SU-DHL-6 (cell line): Measurements from ENCODE around the gene NRP1.
"Not testable (repeated sequence)": the region's sequence is repeated elsewhere in the genome, so short reads cannot be mapped to it uniquely, and the experiment has no call there.

Source experiments
- H2AFZ ChIP-seq: fragments of 200-600 bp; sonication (generic); 2 replicates; pipeline ENCODE4 v1.6.1; 2014; ENCODE audit warnings: low read depth, mild to moderate bottlenecking, moderate library complexity, mixed read lengths, antibody characterized with exemption, low read length; ENCODE audit not compliant: severe bottlenecking
- H3F3A ChIP-seq: fragments of 200-600 bp; shearing (Covaris generic); 2 replicates; pipeline ENCODE4 v1.6.0; 2016; ENCODE audit warnings: antibody characterized with exemption, mild to moderate bottlenecking; ENCODE audit not compliant: insufficient read depth
- H3K27ac ChIP-seq: fragments of 200-600 bp; sonication (generic); 2 replicates; pipeline ENCODE4 v1.5.1; 2016; ENCODE audit warnings: low read depth, mild to moderate bottlenecking, low read length, moderate library complexity, mixed read lengths
- H3K27me3 ChIP-seq: fragments of 200-600 bp; sonication (generic), shearing (Covaris generic); 2 replicates; pipeline ENCODE4 v1.6.0; 2014; ENCODE audit warnings: mild to moderate bottlenecking, low read length
- H3K36me3 ChIP-seq: fragments of 200-600 bp; sonication (generic); 2 replicates; pipeline ENCODE4 v1.6.1; 2014; ENCODE audit warnings: mild to moderate bottlenecking, low read length, mixed read lengths
- H3K4me2 ChIP-seq: fragments of 300-600, 200-600 bp; shearing (Covaris generic), sonication (generic); 2 replicates; pipeline ENCODE4 v1.6.0; 2014; ENCODE audit warnings: low read length, low read depth, mild to moderate bottlenecking; ENCODE audit not compliant: poor library complexity, severe bottlenecking
- H3K4me3 ChIP-seq: fragments of 200-600 bp; sonication (generic); 2 replicates; pipeline ENCODE4 v1.5.1; 2014; ENCODE audit warnings: antibody characterized with exemption, low read length, mild to moderate bottlenecking, mixed read lengths; ENCODE audit not compliant: insufficient read depth, poor library complexity, severe bottlenecking
- H3K79me2 ChIP-seq: fragments of 200-600 bp; sonication (generic); 2 replicates; pipeline ENCODE4 v1.6.1; 2014; ENCODE audit warnings: mild to moderate bottlenecking, low read length, moderate library complexity; ENCODE audit not compliant: insufficient read depth
- H3K9ac ChIP-seq: fragments of 200-600 bp; sonication (generic); 2 replicates; pipeline ENCODE4 v1.7.0; 2014; ENCODE audit warnings: mild to moderate bottlenecking, low read length
- H3K9me2 ChIP-seq: fragments of 200-600 bp; sonication (generic); replicated peaks from 2 replicates; pipeline ENCODE4 v1.6.1; 2014; ENCODE audit warnings: low read length; ENCODE audit not compliant: insufficient read depth
- H3K9me3 ChIP-seq: fragments of 200-600 bp; sonication (generic); 2 replicates; pipeline ENCODE4 v1.6.1; 2014; ENCODE audit warnings: low read length, mixed read lengths; ENCODE audit not compliant: insufficient read depth
- H4K20me1 ChIP-seq: fragments of 200-600 bp; sonication (generic); 2 replicates; pipeline ENCODE4 v1.6.1; 2014; ENCODE audit warnings: low read depth, mild to moderate bottlenecking, antibody characterized with exemption, low read length, moderate library complexity, mixed read lengths
- CTCF ChIP-seq: fragments of 200-600 bp; sonication (generic); IDR thresholded peaks from one replicate; pipeline ENCODE4 v1.5.1; 2017; ENCODE audit warnings: antibody characterized with exemption, mild to moderate bottlenecking, low read length, moderate library complexity; ENCODE audit not compliant: insufficient read depth, poor library complexity, severe bottlenecking
- EZH2phosphoT487 ChIP-seq: fragments of 200-600 bp; sonication (generic), shearing (Covaris generic); conservative IDR thresholded peaks from 2 replicates; pipeline ENCODE4 v1.6.1; 2018; ENCODE audit warnings: mild to moderate bottlenecking, antibody characterized with exemption, low read length, moderate library complexity, mixed read lengths

Gene NRP1

DNA sequence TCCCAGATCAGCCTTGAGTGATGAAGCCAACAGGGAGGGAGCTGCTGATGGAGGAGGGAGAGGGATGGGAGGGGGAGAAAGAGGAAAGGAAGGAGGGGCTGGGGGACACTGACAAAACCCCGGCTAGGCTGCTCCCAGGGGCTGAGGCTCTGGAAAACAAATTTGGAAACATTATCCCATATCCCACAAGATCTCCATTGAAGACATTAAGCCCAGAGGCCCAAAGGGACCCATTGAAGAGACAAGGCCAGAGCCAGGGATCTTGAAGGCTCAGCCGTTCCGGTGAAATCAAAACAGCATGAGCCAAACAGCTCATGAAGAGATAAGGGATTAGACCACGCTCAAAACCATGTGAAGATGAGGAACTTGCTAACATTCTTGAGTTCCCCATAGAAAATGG is 192.2 kb downstream of the NRP1 start:
- H3K79me2 ChIP-seq = no peaks in the 10 kb centered on the region
- no peaks in the 10 kb centered on the region for H4K20me1 ChIP-seq
- H3F3A ChIP-seq = no peaks in the 10 kb centered on the region
- no peak overlapping the region for H3K4me2 ChIP-seq
- H3K27ac ChIP-seq = no peak overlapping the region
- no peaks in the 10 kb centered on the region for H3K27me3 ChIP-seq
- no peak overlapping the region for H3K4me3 ChIP-seq
- no peak overlapping the region for H2AFZ ChIP-seq
- H3K9ac ChIP-seq = no peak overlapping the region
- no peaks in the 10 kb centered on the region for H3K9me3 ChIP-seq
- no peaks in the 10 kb centered on the region for H3K36me3 ChIP-seq
- no peaks in the 10 kb centered on the region for H3K9me2 ChIP-seq
- TF ChIP-seq CTCF = no peak
- TF ChIP-seq EZH2phosphoT487 = no peak

DNA sequence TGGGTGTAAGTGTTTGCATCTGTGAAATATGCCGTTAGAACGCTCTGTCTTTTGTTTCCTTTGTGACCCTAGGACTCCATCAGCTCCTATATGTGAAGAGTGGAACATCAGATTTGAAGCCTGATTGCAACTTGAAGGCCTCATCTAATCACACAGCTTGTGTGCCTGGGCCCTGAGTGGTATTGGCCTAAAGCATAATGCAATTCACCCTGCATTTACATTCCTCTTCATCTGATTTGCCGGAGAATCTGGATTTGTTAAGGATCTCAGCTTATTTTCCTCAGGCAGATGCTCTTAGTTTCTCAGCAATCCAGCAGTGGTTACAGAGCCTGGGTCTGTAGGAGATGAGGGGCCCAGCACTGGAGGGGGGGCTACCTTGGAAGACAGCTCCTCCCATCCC is 193.2 kb downstream of the NRP1 start:
- no peak for TF ChIP-seq CTCF
- TF ChIP-seq EZH2phosphoT487 = no peak
- no peak overlapping the region for H2AFZ ChIP-seq
- H3K27me3 ChIP-seq = no peaks in the 10 kb centered on the region
- no peaks in the 10 kb centered on the region for H3K9me3 ChIP-seq
- H3K79me2 ChIP-seq = no peaks in the 10 kb centered on the region
- no peaks in the 10 kb centered on the region for H3K9me2 ChIP-seq
- H3F3A ChIP-seq = no peaks in the 10 kb centered on the region
- no peak overlapping the region for H3K9ac ChIP-seq
- no peaks in the 10 kb centered on the region for H3K36me3 ChIP-seq
- H3K27ac ChIP-seq = no peak overlapping the region
- no peak overlapping the region for H3K4me3 ChIP-seq
- H3K4me2 ChIP-seq = no peak overlapping the region
- H4K20me1 ChIP-seq = no peaks in the 10 kb centered on the region

GRCh38 chr10:33139181-33139646 is 195.3 kb downstream of the NRP1 start:
- Histone ChIP-seq H4K20me1 (no peaks in the 10 kb centered on the region), H3K4me3 (no peak overlapping the region), H3F3A (no peaks in the 10 kb centered on the region), H3K4me2 (no peak overlapping the region), H2AFZ (no peak overlapping the region), H3K9me3 (no peaks in the 10 kb centered on the region), H3K27ac (no peak overlapping the region), H3K79me2 (no peaks in the 10 kb centered on the region), H3K36me3 (no peaks in the 10 kb centered on the region), H3K9me2 (no peaks in the 10 kb centered on the region), H3K9ac (no peak overlapping the region), H3K27me3 (no peaks in the 10 kb centered on the region)
- no peak for TF ChIP-seq CTCF
- no peak for TF ChIP-seq EZH2phosphoT487

DNA sequence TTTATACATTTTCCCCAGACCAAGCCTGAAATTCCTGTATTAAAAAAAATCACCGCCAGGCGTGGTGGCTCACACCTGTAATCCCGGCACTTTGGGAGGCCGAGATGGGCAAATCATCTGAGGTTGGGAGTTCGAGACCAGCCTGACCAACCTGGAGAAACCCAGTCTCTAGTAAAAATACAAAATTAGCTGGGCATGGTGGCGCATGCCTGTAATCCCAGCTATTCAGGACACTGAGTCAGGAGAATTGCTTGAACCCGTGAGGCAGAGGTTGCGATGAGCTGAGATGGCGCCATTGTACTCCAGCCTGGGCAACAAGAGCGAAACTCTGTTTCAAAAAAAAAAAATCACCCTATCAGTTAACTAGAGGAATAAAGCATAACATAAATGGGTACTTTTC is 195.8 kb downstream of the NRP1 start:
- H3K9me3 ChIP-seq, H3K79me2 ChIP-seq, H3F3A ChIP-seq, H3K9ac ChIP-seq, H2AFZ ChIP-seq, H3K36me3 ChIP-seq, H3K9me2 ChIP-seq, H4K20me1 ChIP-seq, H3K27me3 ChIP-seq, H3K27ac ChIP-seq, H3K4me3 ChIP-seq, H3K4me2 ChIP-seq: not testable (repeated sequence)
